NCI-H1092 treated with DMSO at 0.1 percent for 48 hours (cell line): ENCODE results near the gene GCNT2.
"Not testable (repeated sequence)": the region's sequence is repeated elsewhere in the genome, so short reads cannot be mapped to it uniquely, and the experiment has no call there.

Experiments
- DNase-seq: peaks from one replicate; lab custom pipeline; 2025; lab: John Stamatoyannopoulos, UW

Gene GCNT2

DNA sequence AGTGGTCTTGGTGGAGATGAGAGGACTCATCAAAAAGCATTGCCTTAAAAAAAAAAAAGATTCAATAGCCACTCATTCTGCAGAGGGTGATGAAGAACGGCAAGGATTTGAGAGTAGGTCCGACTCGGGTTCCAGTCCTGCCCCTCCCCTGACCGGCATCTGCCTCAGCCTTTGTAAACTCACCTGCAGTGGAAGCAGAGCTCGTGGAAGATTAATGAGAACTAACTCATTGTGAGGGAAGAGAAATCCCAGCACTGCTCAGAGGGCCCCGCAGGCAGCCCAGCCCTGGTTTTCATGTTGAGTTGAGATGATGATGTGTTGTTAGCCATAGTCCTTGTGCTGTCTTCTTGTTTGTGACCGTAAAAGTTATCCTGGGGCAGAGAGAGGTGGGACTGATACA, 59.4 kb downstream of the GCNT2 start:
- DNase-seq = no peak

DNA sequence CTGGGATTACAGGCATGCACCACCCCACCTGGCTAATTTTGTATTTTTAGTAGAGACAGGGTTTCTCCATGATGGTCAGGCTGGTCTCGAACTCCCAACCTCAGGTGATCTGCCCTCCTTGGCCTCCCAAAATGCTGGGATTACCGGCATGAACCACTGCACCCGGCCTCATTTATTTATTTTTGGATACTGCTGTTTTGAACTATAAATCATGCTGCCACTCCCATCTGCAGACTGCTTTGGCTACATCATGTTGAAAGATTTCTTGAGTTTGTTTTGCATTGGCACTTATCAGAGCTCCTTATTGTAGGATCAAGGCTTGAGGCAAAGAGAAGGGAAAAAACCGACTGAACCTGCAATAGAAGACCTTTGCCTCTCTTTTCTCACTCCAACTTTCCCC, 60.3 kb downstream of the GCNT2 start:
- DNase-seq = not testable (repeated sequence)

DNA sequence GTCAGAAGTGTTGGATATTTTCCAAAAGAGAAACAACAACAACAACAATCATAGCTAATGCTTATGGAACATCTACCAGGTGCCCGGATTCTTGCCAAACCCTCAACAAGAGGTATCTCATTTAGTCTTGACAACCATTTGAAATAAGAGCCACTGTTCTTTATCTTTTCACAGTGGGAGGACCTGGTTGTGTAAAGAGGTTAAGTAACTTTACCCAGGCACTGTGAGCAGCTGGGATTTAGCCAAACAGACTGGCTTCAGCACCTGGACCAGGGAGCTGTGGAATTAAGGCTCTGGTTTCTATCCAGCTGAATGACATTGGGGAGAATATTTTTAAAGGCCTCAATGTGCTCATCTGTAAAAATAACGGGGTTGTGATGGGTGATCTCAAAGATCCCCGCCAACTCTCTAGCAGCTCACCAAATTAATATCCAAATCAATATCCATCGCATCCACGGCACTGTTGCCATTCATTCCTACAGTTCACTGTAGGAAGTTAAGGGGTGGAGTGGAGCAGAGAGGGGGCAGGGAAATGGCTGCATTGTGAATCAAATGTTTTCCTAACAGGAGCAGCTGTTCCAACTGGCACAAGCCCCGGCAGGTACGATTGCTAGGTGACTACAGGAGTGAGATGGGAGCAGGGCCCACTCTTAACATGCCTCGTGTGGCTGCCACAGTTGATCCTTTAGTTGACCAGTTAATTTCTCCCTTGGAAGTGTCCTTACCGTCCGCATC, 61.8 kb downstream of the GCNT2 start:
- DNase-seq = peak; percentile 81

DNA sequence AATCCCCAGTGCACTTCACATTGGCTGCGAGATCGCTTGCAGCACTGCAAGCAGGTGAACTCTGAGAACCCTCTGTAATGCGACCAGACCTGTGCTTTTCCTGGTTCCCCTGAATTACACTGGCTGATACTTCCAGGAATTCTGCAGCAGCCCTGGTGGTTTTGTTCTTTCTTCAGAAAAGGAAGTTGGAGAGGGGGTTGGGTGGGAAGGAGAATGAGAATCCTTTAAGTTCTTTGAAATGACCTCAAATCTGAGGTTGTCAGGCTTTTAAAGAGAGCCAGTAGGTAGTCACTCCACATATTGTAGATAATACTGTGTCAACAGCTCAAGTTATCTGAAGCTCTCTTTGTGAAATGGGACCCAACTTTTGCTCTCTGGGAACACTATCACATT, 62.4 kb downstream of the GCNT2 start:
- DNase-seq = no peak

DNA sequence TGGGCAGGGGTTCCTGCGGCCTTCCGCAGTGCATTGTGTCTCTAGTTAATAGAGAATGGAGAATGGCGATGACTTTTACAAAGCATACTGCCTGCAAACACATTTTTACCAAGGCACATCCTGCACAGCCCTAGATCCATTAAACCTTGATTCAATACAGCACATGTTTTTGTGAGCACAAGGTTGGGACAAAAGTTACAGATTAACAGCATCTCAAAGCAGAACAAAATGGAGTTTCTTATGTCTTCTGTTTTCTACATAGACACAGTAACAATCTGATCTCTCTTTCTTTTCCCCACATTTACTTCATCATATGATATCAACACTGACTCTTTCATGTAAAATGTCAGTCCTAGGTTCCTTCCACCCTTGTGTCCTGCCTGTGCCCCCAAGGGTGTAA, 63.5 kb downstream of the GCNT2 start:
- DNase-seq = no peak

DNA sequence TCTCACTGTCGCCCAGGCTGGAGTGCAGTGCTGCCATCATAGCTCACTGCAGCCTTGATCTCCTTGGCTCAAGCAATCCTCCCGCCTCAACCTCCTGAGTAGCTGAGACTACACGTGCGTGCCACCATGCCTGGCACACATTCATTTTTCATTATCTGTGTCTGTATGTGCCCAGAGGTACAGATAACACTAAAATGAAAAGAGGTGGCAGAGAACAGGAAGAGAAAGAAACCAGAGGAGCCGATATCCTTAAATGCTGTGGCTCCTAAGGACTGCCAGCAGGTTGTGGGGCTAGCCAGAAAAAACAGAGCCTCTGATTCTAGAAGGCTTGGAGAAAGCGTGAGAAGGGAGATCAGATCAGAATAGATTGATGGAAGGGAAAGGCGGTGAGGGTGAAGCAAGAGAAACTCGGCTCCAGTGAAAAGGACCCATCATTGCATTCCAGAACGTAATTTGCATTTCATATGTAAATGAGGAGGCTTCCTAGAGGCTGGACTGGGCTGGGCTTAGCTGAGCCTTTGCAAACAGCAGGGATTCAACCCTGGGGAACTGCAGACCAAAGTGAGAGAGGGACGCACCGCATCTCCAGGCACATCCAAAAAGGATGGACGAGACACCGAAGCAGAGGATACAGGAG, 64.2 kb downstream of the GCNT2 start:
- DNase-seq = no peak

DNA sequence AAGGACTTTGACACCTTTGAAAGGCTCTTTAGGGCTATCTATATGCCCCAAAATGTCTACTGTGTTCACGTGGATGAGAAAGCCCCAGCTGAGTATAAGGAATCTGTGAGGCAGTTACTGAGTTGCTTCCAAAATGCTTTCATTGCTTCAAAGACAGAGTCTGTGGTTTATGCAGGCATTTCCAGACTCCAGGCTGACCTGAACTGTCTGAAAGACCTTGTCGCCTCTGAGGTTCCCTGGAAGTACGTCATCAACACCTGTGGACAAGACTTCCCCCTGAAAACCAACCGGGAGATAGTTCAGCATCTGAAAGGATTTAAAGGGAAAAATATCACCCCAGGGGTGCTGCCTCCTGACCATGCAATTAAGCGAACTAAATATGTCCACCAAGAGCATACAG, 65.2 kb downstream of the GCNT2 start:
- DNase-seq = no peak

DNA sequence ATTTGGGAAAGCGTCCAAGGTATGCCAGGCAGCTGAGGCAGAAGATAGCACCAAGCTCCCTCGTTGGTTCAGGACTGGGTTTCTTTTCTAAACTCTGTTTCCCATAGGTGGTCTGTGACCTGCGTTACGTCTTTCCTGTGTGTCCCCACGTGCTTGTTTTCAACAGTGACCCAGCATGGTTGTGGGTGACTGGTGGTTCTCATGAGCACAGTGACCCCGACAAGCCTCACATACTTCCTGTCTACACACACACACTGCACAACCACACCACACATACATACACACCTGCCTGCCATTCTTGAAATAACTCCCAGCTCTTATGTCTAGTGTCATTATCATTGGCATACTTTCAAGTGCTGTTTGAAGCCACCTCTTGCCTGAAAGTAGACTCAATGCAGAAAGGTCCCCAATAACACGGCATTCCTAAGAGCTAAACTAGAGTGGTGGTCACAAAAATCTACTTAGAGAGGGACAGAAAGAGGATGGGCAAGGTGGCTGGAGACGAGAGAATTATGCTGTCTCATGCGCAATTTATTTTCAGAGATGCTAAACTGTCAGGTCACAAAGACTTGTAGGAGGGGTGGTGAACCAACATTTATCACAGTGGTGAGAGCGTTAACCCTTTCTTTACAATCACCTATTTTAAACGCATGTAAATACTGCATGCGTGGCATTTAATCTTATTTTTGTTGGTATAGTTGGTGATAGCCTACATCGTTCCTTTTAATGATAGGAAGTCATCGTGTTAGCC, 66.7 kb downstream of the GCNT2 start:
- no peak for DNase-seq

DNA sequence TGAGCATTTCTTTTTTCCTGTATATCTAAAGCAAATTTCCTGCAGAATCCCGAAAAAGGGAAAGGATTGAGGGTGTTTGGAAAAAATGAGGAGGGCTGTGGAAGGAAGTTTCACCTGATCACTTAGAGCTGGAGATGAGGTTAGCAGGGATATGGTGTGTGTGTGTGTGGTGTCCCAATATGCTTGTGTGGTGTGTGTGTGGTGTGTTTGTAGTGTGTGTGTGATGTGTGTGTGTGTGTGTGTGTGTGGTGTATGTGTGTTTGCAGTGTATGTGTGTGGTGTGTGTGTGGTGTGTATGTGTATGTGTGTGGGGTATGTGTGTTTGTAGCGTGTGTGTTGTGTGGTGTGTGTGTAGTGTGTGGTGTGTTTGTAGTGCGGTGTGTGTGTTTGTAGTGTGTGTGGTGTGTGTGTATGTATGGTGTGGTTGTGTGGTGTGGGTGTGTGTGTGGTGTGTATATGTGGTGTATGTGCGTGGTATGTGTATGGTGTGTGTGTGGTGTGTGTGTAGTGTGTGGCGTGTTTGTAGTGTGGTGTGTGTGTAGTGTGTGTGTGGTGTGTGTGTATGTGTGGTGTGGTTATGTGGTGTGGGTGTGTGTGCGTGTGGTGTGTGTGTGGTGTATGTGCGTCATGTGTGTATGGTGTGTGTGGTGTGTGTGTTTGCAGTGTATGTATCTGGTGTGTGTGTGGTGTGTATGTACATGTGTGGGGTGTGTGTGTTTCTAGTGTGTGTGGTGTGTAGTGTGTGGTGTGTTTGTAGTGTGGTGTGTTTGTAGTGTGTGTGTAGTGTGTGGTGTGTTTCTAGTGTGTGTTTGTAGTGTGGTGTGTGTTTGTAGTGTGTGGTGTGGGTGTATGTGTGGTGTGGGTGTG, 67.6 kb downstream of the GCNT2 start:
- no peak for DNase-seq

DNA sequence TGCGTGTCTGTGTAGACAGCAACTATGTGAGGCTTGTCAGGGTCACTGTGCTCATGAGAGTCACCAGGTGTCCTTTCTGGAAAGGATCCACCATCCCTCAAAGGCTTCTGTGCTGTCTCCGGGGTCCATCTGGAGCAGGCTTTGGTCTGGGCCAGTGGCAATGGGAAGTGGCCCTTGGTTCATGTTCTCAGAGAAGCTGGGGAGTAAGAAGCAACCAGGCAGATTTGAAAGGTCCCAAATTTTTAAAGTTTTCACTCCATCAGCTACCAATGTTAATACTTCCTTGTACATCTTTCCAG, 68.2 kb downstream of the GCNT2 start:
- DNase-seq = no peak

DNA sequence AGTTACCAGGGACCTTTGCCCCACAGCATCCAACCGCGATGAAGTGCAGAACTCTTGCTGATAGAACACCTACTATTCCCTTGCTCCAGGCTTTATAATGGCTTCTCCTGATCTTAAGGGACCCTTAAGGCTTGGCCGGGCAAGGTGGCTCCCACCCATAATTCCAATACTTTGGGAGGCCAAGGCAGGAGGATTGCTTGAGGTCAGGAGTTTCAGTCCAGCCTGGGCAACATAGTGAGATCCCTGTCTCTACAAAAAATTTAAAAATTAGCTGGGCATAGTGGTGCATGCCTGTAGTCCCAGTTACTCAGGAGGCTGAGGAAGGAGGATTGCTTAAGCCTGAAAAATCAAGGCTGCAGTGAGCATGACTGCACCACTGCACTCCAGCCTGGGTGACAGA, 68.8 kb downstream of the GCNT2 start:
- DNase-seq = no peak

DNA sequence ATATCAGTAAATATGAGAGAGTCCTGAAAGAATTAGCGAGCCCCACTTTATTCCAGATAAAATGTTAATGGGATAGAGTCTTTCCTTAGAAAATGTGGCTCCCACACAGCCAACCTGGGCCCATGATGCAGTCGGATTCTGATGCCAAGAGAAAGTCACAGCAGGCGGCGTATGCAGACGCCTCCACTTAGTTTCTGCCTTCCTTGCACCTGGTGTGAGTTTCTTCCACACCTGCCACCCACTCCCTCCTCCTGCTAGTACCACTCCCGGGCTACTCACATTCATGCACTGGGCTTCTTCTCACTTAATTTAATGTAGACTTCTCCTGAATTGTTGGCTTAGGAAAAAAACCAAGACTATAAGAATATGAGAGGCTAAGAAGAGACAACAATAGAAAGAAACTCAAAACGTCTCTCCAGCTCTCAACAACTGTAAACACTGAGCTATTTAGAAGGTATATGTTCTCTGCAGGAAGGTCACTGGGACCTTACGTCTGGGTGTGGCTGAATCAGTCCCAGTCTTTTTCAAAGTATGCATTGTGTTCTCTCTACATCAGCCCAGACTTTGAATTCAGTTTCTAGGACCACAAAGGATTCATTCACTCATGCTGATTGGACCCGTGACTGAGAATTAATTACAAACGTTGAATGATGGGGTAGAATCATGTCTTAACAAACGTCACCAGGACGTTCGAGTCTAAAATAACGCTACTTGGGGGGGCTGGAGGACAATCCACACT, 70.4 kb downstream of the GCNT2 start:
- no peak for DNase-seq

DNA sequence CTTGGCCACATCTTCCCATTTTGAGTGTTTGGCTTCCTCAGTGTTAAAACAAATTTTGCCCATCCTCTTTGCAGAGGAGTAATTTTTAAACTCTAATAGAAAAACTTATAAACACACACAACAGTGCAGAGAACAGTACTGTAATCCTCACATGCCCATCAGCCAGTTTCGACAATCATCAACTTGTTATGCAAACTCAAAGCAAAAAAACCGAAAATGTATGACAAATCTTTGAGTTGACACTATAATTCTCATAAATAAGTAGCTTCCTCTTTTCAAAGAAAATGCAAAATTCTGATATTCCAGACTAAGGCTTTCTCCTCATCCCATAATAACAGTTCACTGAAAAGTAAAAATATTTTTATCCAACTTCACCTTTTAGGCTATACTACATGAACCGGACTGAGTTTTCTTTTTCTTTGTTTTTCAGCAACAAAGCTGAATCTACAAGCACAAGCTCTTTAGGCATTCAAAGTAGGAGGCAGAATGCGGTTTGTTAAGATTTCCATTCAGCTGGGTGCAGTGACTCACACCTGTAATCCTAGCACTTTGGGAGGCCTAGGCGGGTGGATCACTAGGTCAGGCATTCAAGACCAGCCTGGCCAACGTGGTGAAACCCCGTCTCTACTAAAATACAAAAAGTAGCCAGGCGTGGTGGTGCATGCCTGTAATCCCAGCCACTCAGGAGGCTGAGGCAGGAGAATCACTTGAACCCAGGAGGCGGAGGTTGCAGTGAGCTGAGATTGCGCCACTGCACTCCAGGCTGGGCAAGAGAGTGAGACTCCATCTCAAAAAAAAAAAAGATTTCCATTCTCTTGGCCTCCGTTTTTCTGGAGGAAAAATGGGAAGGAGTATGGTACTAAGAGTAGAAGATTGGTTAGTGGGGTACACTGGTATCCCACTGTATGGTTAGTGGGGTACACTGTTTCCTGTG, 74.8 kb downstream of the GCNT2 start:
- DNase-seq = no peak

DNA sequence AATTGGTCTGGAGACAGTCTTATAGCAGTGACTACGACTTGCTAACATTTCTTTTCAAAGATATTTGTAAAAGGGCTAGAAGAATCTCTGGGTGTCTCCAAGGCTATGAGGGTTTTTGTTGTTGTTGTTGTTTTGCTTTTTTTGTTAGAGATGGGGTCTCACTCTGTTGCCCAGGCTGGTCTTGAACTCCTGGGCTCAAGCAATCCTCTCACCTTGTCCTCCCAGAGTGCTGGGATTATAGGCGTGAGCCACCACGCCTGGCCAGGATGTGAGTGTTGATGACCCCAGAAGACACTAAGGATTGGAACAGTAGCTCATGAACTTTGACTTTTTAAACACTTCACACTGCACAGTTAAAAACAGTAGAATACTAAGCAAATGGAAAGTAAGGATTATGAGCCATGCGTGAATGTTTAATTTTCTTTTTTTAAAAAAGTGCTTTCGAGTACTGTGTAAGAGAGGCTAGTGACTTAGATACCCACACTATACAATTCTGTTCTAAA, 76.4 kb downstream of the GCNT2 start:
- no peak for DNase-seq

DNA sequence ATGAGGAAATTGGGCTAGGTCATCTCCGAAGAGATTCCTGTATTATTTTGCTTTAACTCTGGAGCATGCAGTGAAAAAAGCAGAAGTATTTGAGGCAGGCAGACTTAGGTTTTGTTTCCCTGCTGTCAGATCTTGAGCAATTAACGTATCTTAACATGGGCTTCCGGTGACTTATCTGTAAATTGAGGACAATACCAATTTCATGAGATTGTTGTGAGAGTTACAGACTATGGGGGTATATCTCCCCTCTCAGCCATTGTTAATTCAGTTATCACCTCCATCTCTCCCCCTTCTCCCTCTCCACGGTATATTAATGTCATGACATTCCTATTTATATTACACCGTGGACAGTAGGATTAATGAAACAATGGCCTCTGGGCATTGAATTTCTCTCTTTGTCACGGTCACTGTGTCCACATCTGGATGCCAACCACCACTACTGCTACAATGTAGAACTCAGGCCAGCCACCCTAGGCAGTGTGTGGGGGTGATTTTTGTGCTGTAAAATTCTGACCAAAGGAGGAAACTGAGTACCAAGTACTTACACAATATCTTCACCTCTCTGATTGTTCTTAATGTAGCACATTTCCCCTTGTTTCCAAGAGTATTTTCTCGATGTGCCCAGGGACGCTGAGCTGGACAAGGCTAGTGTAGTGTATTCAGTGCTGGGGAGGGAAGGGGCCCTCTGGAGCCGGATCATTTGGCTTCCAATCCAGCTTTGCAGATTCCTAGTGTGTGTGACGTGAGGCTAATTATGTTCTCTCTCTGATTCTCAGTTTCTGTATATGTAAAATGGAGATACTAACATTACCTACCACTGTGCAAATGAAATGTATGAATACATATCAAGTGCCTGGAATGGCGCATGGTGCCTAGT, 77.2 kb downstream of the GCNT2 start:
- DNase-seq = no peak

DNA sequence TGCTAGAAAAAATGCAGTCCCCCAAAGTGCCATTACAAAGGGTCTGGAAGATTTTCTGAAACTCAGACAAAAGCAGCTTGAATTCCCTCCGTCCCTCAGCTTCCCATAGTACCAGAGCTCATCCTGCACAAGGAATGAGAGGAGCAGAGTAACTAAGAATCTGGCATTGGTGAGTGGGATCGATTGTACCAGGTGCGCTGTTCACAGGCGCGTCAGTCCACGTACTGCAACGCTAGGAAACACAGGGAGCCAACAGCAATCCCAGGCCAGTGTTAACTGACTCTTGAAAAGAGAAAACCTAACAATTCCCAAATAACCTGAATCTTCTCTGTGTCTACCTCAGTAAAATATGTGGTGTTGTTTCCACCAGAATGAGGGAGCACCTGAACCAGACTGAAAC, 77.9 kb downstream of the GCNT2 start:
- no peak for DNase-seq

DNA sequence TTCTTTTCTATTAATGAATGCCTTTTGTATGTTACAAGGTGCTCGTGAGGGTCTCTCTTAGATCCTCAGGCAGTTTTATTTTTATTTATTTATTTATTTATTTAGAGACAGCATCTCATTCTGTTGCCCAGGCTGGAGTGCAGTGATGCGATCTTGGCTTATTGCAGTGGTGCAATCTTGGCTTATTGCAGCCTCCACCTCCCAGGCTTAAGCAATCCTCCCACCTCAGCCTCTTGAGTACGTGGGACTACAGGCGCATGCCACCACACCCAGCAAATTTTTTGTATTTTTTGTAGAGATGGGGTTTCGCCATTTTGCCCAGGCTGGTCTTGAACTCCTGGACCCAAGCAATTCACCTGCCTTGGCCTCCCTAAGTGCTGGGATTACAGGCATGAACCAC, 79.5 kb downstream of the GCNT2 start:
- not testable (repeated sequence) for DNase-seq

DNA sequence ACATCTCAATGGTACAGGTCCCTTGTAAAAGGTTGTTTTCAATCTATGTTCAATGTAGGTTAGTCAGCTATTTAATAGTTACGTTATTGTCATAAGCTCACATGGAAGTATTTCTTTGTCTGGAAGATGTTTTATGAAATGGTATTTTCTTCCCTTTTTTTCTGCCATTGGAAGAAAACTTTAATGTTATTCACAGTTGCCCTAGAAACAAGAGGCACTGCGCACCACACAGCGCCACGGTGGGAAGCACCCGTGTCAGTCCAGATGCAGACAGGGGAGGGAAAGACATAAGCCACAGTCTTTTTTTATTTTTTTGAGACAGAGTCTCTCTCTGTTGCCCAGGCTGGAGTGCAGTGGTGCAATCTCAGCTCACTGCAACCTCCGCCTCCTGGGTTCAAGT, 82.1 kb downstream of the GCNT2 start:
- DNase-seq = no peak

DNA sequence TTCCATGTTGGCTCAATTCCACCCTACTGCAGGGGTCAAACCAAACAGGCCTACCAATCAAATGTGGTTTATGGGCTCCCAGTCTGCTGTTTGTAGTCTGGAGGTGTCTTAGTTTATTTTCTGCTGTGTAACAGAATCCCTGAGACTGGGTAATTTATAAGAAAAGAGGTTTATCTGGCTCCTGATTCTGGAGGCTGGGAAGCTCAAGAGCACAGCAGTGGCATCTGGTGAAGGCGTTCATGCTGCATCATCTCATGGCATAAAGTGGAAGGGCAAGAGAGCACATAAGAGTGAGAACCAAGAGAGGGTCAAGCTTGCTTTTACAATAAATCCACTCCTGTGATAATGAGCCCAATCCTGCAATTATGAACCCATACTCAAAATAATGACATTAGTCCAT, 87.9 kb downstream of the GCNT2 start:
- DNase-seq = no peak

DNA sequence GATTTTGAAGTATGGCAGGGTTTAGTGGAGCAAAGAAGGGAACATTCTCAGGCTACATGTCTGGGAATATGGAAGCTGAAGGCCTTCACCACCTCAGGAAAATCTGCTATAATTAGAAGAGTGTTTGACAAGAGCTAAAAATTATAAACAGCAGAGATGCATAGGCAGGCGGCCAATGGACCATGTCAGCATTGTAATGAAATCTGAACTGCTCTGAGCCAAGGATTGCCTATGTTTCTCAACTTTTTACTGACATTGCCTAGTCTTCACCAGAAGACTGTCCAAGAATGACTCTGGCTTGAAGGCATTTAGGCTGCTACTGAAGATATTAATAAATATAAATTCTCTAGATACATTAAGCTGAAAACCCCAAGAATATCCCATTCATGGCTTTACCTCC, 89.1 kb downstream of the GCNT2 start:
- no peak for DNase-seq
